Osteoblast (primary cell): Measurements from ENCODE around the gene HSPB3. TPM values are rescaled to one million over a fixed set of nuclear protein-coding genes. Genes with fewer than 3 reads are reported as not detected.
A peak's percentile ranks its signal among the peaks of the same experiment; 100 is the strongest.
"Not testable (repeated sequence)": the region's sequence is repeated elsewhere in the genome, so short reads cannot be mapped to it uniquely, and the experiment has no call there.

ENCODE experiments used
- DNase-seq: peaks from one replicate; pipeline ENCODE4 v3.0.0; 2011; ENCODE audit warnings: low spot score, mixed read lengths; ENCODE audit not compliant: insufficient read length; ENCODE audit errors: missing footprints
- H2AFZ ChIP-seq: 2 replicates; pipeline ENCODE4 v1.6.0; 2011; ENCODE audit warnings: mild to moderate bottlenecking, low read length
- H3K27ac ChIP-seq: 2 replicates; pipeline ENCODE4 v1.5.1; 2011; ENCODE audit warnings: mild to moderate bottlenecking, low read depth, low read length, moderate library complexity
- H3K27me3 ChIP-seq: 2 replicates; pipeline ENCODE4 v1.6.0; 2012; ENCODE audit warnings: mild to moderate bottlenecking, control low read depth, inconsistent platforms, low read length, moderate library complexity; ENCODE audit not compliant: insufficient read depth
- H3K36me3 ChIP-seq: 2 replicates; pipeline ENCODE4 v1.5.1; 2011; ENCODE audit warnings: mild to moderate bottlenecking, low read length, control low read depth, moderate library complexity; ENCODE audit not compliant: insufficient read depth
- H3K4me1 ChIP-seq: 2 replicates; pipeline ENCODE4 v1.5.1; 2011; ENCODE audit warnings: mild to moderate bottlenecking, low read length, control low read depth, moderate library complexity; ENCODE audit not compliant: insufficient read depth
- H3K4me2 ChIP-seq: 2 replicates; pipeline ENCODE4 v1.6.0; 2011; ENCODE audit warnings: mild to moderate bottlenecking, low read length; ENCODE audit not compliant: insufficient read depth
- H3K4me3 ChIP-seq: fragments of 200-600 bp; sonication (generic); 3 replicates; pipeline ENCODE4 v1.5.1; 2012; ENCODE audit warnings: mild to moderate bottlenecking, low read length, inconsistent platforms; ENCODE audit not compliant: insufficient read depth
- H3K79me2 ChIP-seq: 2 replicates; pipeline ENCODE4 v1.6.0; 2012; ENCODE audit warnings: mild to moderate bottlenecking, low read length, control low read depth, inconsistent platforms; ENCODE audit not compliant: insufficient read depth
- H3K9me3 ChIP-seq: 2 replicates; pipeline ENCODE4 v1.5.1; 2011; ENCODE audit warnings: low read depth, low read length, control low read depth
- H4K20me1 ChIP-seq: 2 replicates; pipeline ENCODE4 v1.6.0; 2012; ENCODE audit warnings: mild to moderate bottlenecking, low read length, control low read depth; ENCODE audit not compliant: insufficient read depth
- CTCF ChIP-seq: IDR thresholded peaks from 2 replicates; pipeline ENCODE4 v1.5.1; 2011; ENCODE audit warnings: mild to moderate bottlenecking, low read depth, low read length, moderate library complexity; ENCODE audit errors: extremely low read depth
- total RNA-seq: library from RNA; depleted of rRNA; stranded (reverse); fragments of >200 nt; gene quantifications from 2 replicates; pipeline ENCODE4 v1.2.3, GENCODE V29; 2012

The HSPB3 gene
- total RNA-seq, 1 donor = not detected

GRCh38 chr5:54415896-54416601, 39.5 kb upstream of the HSPB3 start:
- no peaks in the 10 kb centered on the region for H3K79me2 ChIP-seq
- no peaks in the 10 kb centered on the region for H3K9me3 ChIP-seq
- H3K27ac ChIP-seq = no peak overlapping the region
- peaks cover 6% of the 10 kb centered on the region for H3K4me1 ChIP-seq
- no peaks in the 10 kb centered on the region for H3K36me3 ChIP-seq
- H4K20me1 ChIP-seq = no peaks in the 10 kb centered on the region
- peak; percentile 51 for DNase-seq
- no peak for TF ChIP-seq CTCF
- no peak overlapping the region for H2AFZ ChIP-seq
- peaks cover 6% of the 10 kb centered on the region for H3K27me3 ChIP-seq
- no peak overlapping the region for H3K4me2 ChIP-seq
- no peak overlapping the region for H3K4me3 ChIP-seq

- not testable (repeated sequence) for H4K20me1 ChIP-seq, H3K4me3 ChIP-seq, H3K79me2 ChIP-seq, H3K9me3 ChIP-seq, H3K27me3 ChIP-seq, H3K4me2 ChIP-seq, H3K27ac ChIP-seq, H3K36me3 ChIP-seq, H2AFZ ChIP-seq, H3K4me1 ChIP-seq
- peak; percentile 80 for TF ChIP-seq CTCF
- peak; percentile 32 for DNase-seq
These were observed 35.7 kb upstream of the HSPB3 start for GRCh38 chr5:54419573-54420423.

- H3K4me3 ChIP-seq, H4K20me1 ChIP-seq, H3K9me3 ChIP-seq, H3K27me3 ChIP-seq, H2AFZ ChIP-seq, H3K27ac ChIP-seq, H3K36me3 ChIP-seq, H3K4me1 ChIP-seq, DNase-seq, H3K79me2 ChIP-seq, H3K4me2 ChIP-seq: not testable (repeated sequence)
These were observed 35.0 kb upstream of the HSPB3 start for GRCh38 chr5:54420511-54420910.

GRCh38 chr5:54421976-54422375, 33.5 kb upstream of the HSPB3 start:
- H3K27me3 ChIP-seq = peaks cover 13% of the 10 kb centered on the region
- DNase-seq = no peak
- H3K9me3 ChIP-seq = no peaks in the 10 kb centered on the region
- no peak for TF ChIP-seq CTCF
- no peaks in the 10 kb centered on the region for H3K79me2 ChIP-seq
- H2AFZ ChIP-seq = no peak overlapping the region
- no peak overlapping the region for H3K4me2 ChIP-seq
- no peak overlapping the region for H3K4me3 ChIP-seq
- H3K4me1 ChIP-seq = no peaks in the 10 kb centered on the region
- no peak overlapping the region for H3K27ac ChIP-seq
- H3K36me3 ChIP-seq = no peaks in the 10 kb centered on the region
- H4K20me1 ChIP-seq = no peaks in the 10 kb centered on the region
